Measurements from ENCODE around the gene NOL4L.

The NOL4L gene

GRCh38 chr20:32554965-32555289 is 30.2 kb downstream of the NOL4L start:
- TF ChIP-seq CTCF (conservative IDR thresholded peaks at IDR 0.05) = no peak
- no peak overlapping the region for H3K27ac ChIP-seq

GRCh38 chr20:32553618-32554017 is 31.5 kb downstream of the NOL4L start:
- TF ChIP-seq CTCF (conservative IDR thresholded peaks at IDR 0.05) = no peak

GRCh38 chr20:32551693-32552092 is 33.4 kb downstream of the NOL4L start:
- no peak for TF ChIP-seq CTCF (conservative IDR thresholded peaks at IDR 0.05)

More at GRCh38 chr20:32553618-32554017, 31.5 kb downstream of the NOL4L start:
- H3K27ac ChIP-seq = no peak overlapping the region

GRCh38 chr20:32549842-32550241 is 35.3 kb downstream of the NOL4L start:
- no peak for TF ChIP-seq CTCF (conservative IDR thresholded peaks at IDR 0.05)
- H3K27ac ChIP-seq = no peak overlapping the region

More at GRCh38 chr20:32551693-32552092, 33.4 kb downstream of the NOL4L start:
- no peak overlapping the region for H3K27ac ChIP-seq

GRCh38 chr20:32547753-32548034 is 37.4 kb downstream of the NOL4L start:
- H3K27ac ChIP-seq = no peak overlapping the region
- TF ChIP-seq CTCF (conservative IDR thresholded peaks at IDR 0.05) = no peak

- no peak for TF ChIP-seq CTCF (conservative IDR thresholded peaks at IDR 0.05)
- no peak overlapping the region for H3K27ac ChIP-seq
Measured at GRCh38 chr20:32546918-32547752, 38.0 kb downstream of the NOL4L start.

GRCh38 chr20:32544893-32545840 is 40.0 kb downstream of the NOL4L start:
- TF ChIP-seq CTCF (conservative IDR thresholded peaks at IDR 0.05) = no peak
- H3K27ac ChIP-seq = no peak overlapping the region
